ENCODE results near the gene ADCYAP1R1.

ADCYAP1R1 gene

GRCh38 chr7:31106303-31107105 is 54.4 kb downstream of the ADCYAP1R1 start:
- DNase-seq (ENCODE audit: low read depth): no peak

- no peak for DNase-seq (ENCODE audit: low read depth)
Observed at GRCh38 chr7:31107106-31108090, 55.3 kb downstream of the ADCYAP1R1 start.

- no peak for DNase-seq (ENCODE audit: low read depth)
Observed at GRCh38 chr7:31108097-31108657, 56.1 kb downstream of the ADCYAP1R1 start.

GRCh38 chr7:31109751-31110150 is 57.6 kb downstream of the ADCYAP1R1 start:
- no peak for DNase-seq (ENCODE audit: low read depth)

GRCh38 chr7:31110331-31111108 is 58.4 kb downstream of the ADCYAP1R1 start:
- no peak for DNase-seq (ENCODE audit: low read depth)

GRCh38 chr7:31111109-31111451 is 59.0 kb downstream of the ADCYAP1R1 start:
- DNase-seq (ENCODE audit: low read depth): no peak

- no peak for DNase-seq (ENCODE audit: low read depth)
Observed at GRCh38 chr7:31113660-31114059, 61.6 kb downstream of the ADCYAP1R1 start.

GRCh38 chr7:31114593-31115343 is 62.7 kb downstream of the ADCYAP1R1 start:
- DNase-seq (ENCODE audit: low read depth): no peak

- no peak for DNase-seq (ENCODE audit: low read depth)
Observed at GRCh38 chr7:31116615-31117014, 64.5 kb downstream of the ADCYAP1R1 start.

GRCh38 chr7:31119249-31119648 is 67.1 kb downstream of the ADCYAP1R1 start:
- no peak for DNase-seq (ENCODE audit: low read depth)

- no peak for DNase-seq (ENCODE audit: low read depth)
Observed at GRCh38 chr7:31120800-31121513, 68.8 kb downstream of the ADCYAP1R1 start.

GRCh38 chr7:31121601-31122000 is 69.5 kb downstream of the ADCYAP1R1 start:
- no peak for DNase-seq (ENCODE audit: low read depth)

- DNase-seq (ENCODE audit: low read depth): peak; percentile 68
Observed at GRCh38 chr7:31122649-31123058, 70.5 kb downstream of the ADCYAP1R1 start.

GRCh38 chr7:31123321-31123720 is 71.2 kb downstream of the ADCYAP1R1 start:
- no peak for DNase-seq (ENCODE audit: low read depth)

GRCh38 chr7:31123726-31124125 is 71.6 kb downstream of the ADCYAP1R1 start:
- no peak for DNase-seq (ENCODE audit: low read depth)

GRCh38 chr7:31125171-31125570 is 73.1 kb downstream of the ADCYAP1R1 start:
- DNase-seq (ENCODE audit: low read depth): no peak

- DNase-seq (ENCODE audit: low read depth): no peak
Observed at GRCh38 chr7:31126976-31127375, 74.9 kb downstream of the ADCYAP1R1 start.

GRCh38 chr7:31129067-31129466 is 77.0 kb downstream of the ADCYAP1R1 start:
- no peak for DNase-seq (ENCODE audit: low read depth)

GRCh38 chr7:31133497-31133896 is 81.4 kb downstream of the ADCYAP1R1 start:
- DNase-seq (ENCODE audit: low read depth): no peak

Data from HS-5 (cell line).